OCI-LY3 (cell line): ENCODE measurements around the gene ACTG2.
A peak's percentile ranks its signal among the peaks of the same experiment; 100 is the strongest.

Source experiments
- H2AFZ ChIP-seq: fragments of 200-600, 300-600 bp; shearing (Covaris generic); 2 replicates; pipeline ENCODE4 v1.6.0; 2014; ENCODE audit warnings: antibody characterized with exemption, low read depth, low read length
- H3K27ac ChIP-seq: fragments of 200-600, 300-600 bp; sonication (generic); 2 replicates; pipeline ENCODE4 v1.5.1; 2014; ENCODE audit warnings: mild to moderate bottlenecking, low read length, moderate library complexity, mixed read lengths
- H3K27me3 ChIP-seq: fragments of 200-600, 300-600 bp; sonication (generic); 2 replicates; pipeline ENCODE4 v1.6.1; 2014; ENCODE audit warnings: low read depth, low read length, mixed read lengths
- H3K36me3 ChIP-seq: fragments of 200-600, 300-600 bp; sonication (generic); replicated peaks from 2 replicates; pipeline ENCODE3; 2014; ENCODE audit warnings: low read depth, low read length, mixed read lengths
- H3K4me1 ChIP-seq: fragments of 300-600, 200-600 bp; sonication (generic); 2 replicates; pipeline ENCODE4 v1.6.1; 2014; ENCODE audit warnings: low read length, mixed read lengths
- H3K4me2 ChIP-seq: fragments of 200-600, 300-600 bp; sonication (generic); 2 replicates; pipeline ENCODE4 v1.6.1; 2014; ENCODE audit warnings: low read length, mixed read lengths
- H3K4me3 ChIP-seq: fragments of 300-600, 200-600 bp; sonication (generic); 2 replicates; pipeline ENCODE4 v1.5.1; 2014; ENCODE audit warnings: antibody characterized with exemption, mild to moderate bottlenecking, low read length, moderate library complexity
- H3K79me2 ChIP-seq: fragments of 300-600, 200-600 bp; shearing (Covaris generic); 2 replicates; pipeline ENCODE4 v1.6.1; 2014; ENCODE audit warnings: mild to moderate bottlenecking, low read length, mixed read lengths
- H3K9ac ChIP-seq: fragments of 300-600, 200-600 bp; shearing (Covaris generic); 2 replicates; pipeline ENCODE4 v1.6.0; 2014; ENCODE audit warnings: mild to moderate bottlenecking, low read length, moderate library complexity
- H3K9me3 ChIP-seq: fragments of 200-600, 300-600 bp; shearing (Covaris generic); 2 replicates; pipeline ENCODE4 v1.6.1; 2014; ENCODE audit warnings: low read length, mixed read lengths; ENCODE audit not compliant: insufficient read depth
- H4K20me1 ChIP-seq: fragments of 200-600, 300-600 bp; sonication (generic); 2 replicates; pipeline ENCODE4 v1.6.1; 2016; ENCODE audit warnings: low read length, mixed read lengths; ENCODE audit not compliant: insufficient read depth
- CTCF ChIP-seq: fragments of 200-600, 300-600 bp; sonication (generic); IDR thresholded peaks from 2 replicates; pipeline ENCODE4 v1.5.1; 2014; ENCODE audit warnings: antibody characterized with exemption, low read length, low read depth
- EZH2phosphoT487 ChIP-seq: fragments of 200-600 bp; shearing (Covaris generic); IDR thresholded peaks from 2 replicates; pipeline ENCODE4 v1.6.1; 2018; ENCODE audit warnings: antibody characterized with exemption, mixed run types, low read depth

Gene ACTG2

GRCh38 chr2:73894475-73894850 is 1.7 kb downstream of the ACTG2 start:
- Histone ChIP-seq H3K27ac (no peak overlapping the region), H3K9me3 (no peaks in the 10 kb centered on the region), H2AFZ (no peak overlapping the region), H3K36me3 (peaks cover 12% of the 10 kb centered on the region), H3K79me2 (peaks cover 36% of the 10 kb centered on the region), H3K27me3 (no peaks in the 10 kb centered on the region), H3K4me2 (peak overlapping the region; percentile 85), H3K9ac (no peak overlapping the region), H3K4me3 (peak overlapping the region; percentile 78), H4K20me1 (peaks cover 38% of the 10 kb centered on the region), H3K4me1 (peaks cover 33% of the 10 kb centered on the region)
- no peak for TF ChIP-seq CTCF
- TF ChIP-seq EZH2phosphoT487: no peak

- peaks cover 42% of the 10 kb centered on the region for H4K20me1 ChIP-seq
Measured at GRCh38 chr2:73894877-73895276, 2.1 kb downstream of the ACTG2 start.

GRCh38 chr2:73895473-73895872 is 2.7 kb downstream of the ACTG2 start:
- peaks cover 33% of the 10 kb centered on the region for H3K4me1 ChIP-seq

More at GRCh38 chr2:73894877-73895276, 2.1 kb downstream of the ACTG2 start:
- H3K9ac ChIP-seq: no peak overlapping the region
- H3K27me3 ChIP-seq: no peaks in the 10 kb centered on the region
- peaks cover 33% of the 10 kb centered on the region for H3K4me1 ChIP-seq
- no peaks in the 10 kb centered on the region for H3K9me3 ChIP-seq
- H3K79me2 ChIP-seq: peaks cover 40% of the 10 kb centered on the region
- peaks cover 12% of the 10 kb centered on the region for H3K36me3 ChIP-seq
- TF ChIP-seq CTCF (no peak), EZH2phosphoT487 (no peak)
- no peak overlapping the region for H3K27ac ChIP-seq
- H2AFZ ChIP-seq: no peak overlapping the region
- H3K4me2 ChIP-seq: peak overlapping the region; percentile 85
- H3K4me3 ChIP-seq: 0 out of 2 replicates have a peak overlapping the region, but pooled peaks have one; percentile 78

More at GRCh38 chr2:73895473-73895872, 2.7 kb downstream of the ACTG2 start:
- peaks cover 12% of the 10 kb centered on the region for H3K36me3 ChIP-seq
- H3K9ac ChIP-seq: no peak overlapping the region
- H2AFZ ChIP-seq: no peak overlapping the region
- H3K4me2 ChIP-seq: no peak overlapping the region
- TF ChIP-seq CTCF: no peak
- TF ChIP-seq EZH2phosphoT487: no peak
- no peaks in the 10 kb centered on the region for H3K9me3 ChIP-seq
- no peak overlapping the region for H3K27ac ChIP-seq
- H3K79me2 ChIP-seq: peaks cover 45% of the 10 kb centered on the region
- no peak overlapping the region for H3K4me3 ChIP-seq
- no peaks in the 10 kb centered on the region for H3K27me3 ChIP-seq
- H4K20me1 ChIP-seq: peaks cover 47% of the 10 kb centered on the region
